Activated CD4-positive, CD25-positive, alpha-beta regulatory T cell treated with anti-CD3 and anti-CD28 coated beads, Interleukin-2, amount 50 U/mL, for 24 hours (primary cell): ENCODE results near the gene PDE4D.
A peak's percentile ranks its signal among the peaks of the same experiment; 100 is the strongest.
"Not testable (repeated sequence)": the region's sequence is repeated elsewhere in the genome, so short reads cannot be mapped to it uniquely, and the experiment has no call there.

Experiments
- ATAC-seq, 2 donors: fragments of 150-1000 bp; cut with Tn5 transposase; one replicate each; pipeline ENCODE4 v1.10.0; 2021; ENCODE audit warnings: mild to moderate bottlenecking in 1 of 2, moderate library complexity in 1 of 2

The PDE4D gene

GRCh38 chr5:59600998-59601397 lies 292.5 kb downstream of the PDE4D start:
- no peak for ATAC-seq

GRCh38 chr5:59600153-59600552 lies 293.4 kb downstream of the PDE4D start:
- no peak for ATAC-seq

- no peak for ATAC-seq
Observed at GRCh38 chr5:59599729-59600128, 293.8 kb downstream of the PDE4D start.

- ATAC-seq = no peak
Observed at GRCh38 chr5:59598547-59598874, 295.0 kb downstream of the PDE4D start.

GRCh38 chr5:59597690-59598546 lies 295.6 kb downstream of the PDE4D start:
- ATAC-seq = no peak

- no peak for ATAC-seq
Observed at GRCh38 chr5:59596586-59597350, 296.8 kb downstream of the PDE4D start.

GRCh38 chr5:59594118-59594517 lies 299.4 kb downstream of the PDE4D start:
- not testable (repeated sequence) for ATAC-seq

- ATAC-seq = no peak
Observed at GRCh38 chr5:59593439-59594007, 300.0 kb downstream of the PDE4D start.

GRCh38 chr5:59592101-59592500 lies 301.4 kb downstream of the PDE4D start:
- peak in 1 of 2 donors; percentile 30 for ATAC-seq

GRCh38 chr5:59591162-59591561 lies 302.4 kb downstream of the PDE4D start:
- peak; percentile 94 to 96 for ATAC-seq

- no peak for ATAC-seq
Observed at GRCh38 chr5:59588922-59589321, 304.6 kb downstream of the PDE4D start.

- ATAC-seq = no peak
Observed at GRCh38 chr5:59587489-59588337, 305.8 kb downstream of the PDE4D start.

- ATAC-seq = no peak
Observed at GRCh38 chr5:59586841-59587240, 306.7 kb downstream of the PDE4D start.

- ATAC-seq = no peak
Observed at GRCh38 chr5:59584858-59585846, 308.4 kb downstream of the PDE4D start.

- ATAC-seq = no peak
Observed at GRCh38 chr5:59583810-59584562, 309.5 kb downstream of the PDE4D start.

- no peak for ATAC-seq
Observed at GRCh38 chr5:59583151-59583809, 310.2 kb downstream of the PDE4D start.

GRCh38 chr5:59582746-59583145 lies 310.8 kb downstream of the PDE4D start:
- ATAC-seq = no peak

GRCh38 chr5:59579824-59580167 lies 313.7 kb downstream of the PDE4D start:
- no peak for ATAC-seq

GRCh38 chr5:59579101-59579823 lies 314.3 kb downstream of the PDE4D start:
- no peak for ATAC-seq

- ATAC-seq = no peak
Observed at GRCh38 chr5:59577485-59577884, 316.0 kb downstream of the PDE4D start.
